Vagina (tissue), 2 donors: ENCODE data around the gene AGBL1.

Experiments
- POLR2A ChIP-seq, 2 donors: fragments of 450-650 bp; IDR thresholded peaks; one replicate each; pipeline ENCODE4 v1.6.1; 2017; ENCODE audit warnings: antibody characterized with exemption in 2 of 2, mild to moderate bottlenecking in 2 of 2, moderate library complexity in 2 of 2
- TF ChIP-seq, protein P1 (sequence below), 3 experiments: fragments of 450-650 bp in 2 of 3; fragments of 200-600 bp in 1 of 3; sonication (generic) in 1 of 3; IDR thresholded peaks; one replicate each; pipeline ENCODE4 v1.5.1; 2017 to 2019; ENCODE audit warnings: antibody characterized with exemption in 3 of 3, mild to moderate bottlenecking in 2 of 3, moderate library complexity in 2 of 3

DNA sequence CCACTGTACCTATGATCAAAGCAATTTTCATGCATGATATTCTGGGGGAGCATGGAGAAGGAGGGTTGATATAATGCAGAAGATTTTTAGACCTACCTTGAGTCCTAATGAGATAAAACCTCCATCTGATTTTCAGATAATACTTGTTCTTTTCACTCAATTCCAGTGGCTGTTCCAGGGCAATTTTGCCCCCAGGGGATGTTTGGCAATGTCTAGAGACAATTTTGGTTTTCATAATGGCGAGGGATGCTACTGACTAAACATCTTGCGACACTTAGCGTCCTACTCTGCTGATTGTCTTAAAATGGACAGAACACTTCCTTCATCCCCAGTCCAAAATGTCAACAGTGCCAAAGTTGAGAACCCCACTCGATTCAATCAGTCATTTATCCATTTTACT, 26.6 kb downstream of the AGBL1 start:
- TF ChIP-seq, protein P1, sequence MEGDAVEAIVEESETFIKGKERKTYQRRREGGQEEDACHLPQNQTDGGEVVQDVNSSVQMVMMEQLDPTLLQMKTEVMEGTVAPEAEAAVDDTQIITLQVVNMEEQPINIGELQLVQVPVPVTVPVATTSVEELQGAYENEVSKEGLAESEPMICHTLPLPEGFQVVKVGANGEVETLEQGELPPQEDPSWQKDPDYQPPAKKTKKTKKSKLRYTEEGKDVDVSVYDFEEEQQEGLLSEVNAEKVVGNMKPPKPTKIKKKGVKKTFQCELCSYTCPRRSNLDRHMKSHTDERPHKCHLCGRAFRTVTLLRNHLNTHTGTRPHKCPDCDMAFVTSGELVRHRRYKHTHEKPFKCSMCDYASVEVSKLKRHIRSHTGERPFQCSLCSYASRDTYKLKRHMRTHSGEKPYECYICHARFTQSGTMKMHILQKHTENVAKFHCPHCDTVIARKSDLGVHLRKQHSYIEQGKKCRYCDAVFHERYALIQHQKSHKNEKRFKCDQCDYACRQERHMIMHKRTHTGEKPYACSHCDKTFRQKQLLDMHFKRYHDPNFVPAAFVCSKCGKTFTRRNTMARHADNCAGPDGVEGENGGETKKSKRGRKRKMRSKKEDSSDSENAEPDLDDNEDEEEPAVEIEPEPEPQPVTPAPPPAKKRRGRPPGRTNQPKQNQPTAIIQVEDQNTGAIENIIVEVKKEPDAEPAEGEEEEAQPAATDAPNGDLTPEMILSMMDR (IDR thresholded peaks at IDR 0.05): no peak
- TF ChIP-seq POLR2A (IDR thresholded peaks at IDR 0.05): no peak
